IPS DF 4.7 (cell line): ENCODE data around the gene SLC22A25.
"Not testable (repeated sequence)": the region's sequence is repeated elsewhere in the genome, so short reads cannot be mapped to it uniquely, and the experiment has no call there.

Experiments used
- DNase-seq: peaks from one replicate; pipeline ENCODE4 v3.0.0-alpha.2; 2013; ENCODE audit warnings: low spot score; ENCODE audit errors: extremely low read depth

The SLC22A25 gene

DNA sequence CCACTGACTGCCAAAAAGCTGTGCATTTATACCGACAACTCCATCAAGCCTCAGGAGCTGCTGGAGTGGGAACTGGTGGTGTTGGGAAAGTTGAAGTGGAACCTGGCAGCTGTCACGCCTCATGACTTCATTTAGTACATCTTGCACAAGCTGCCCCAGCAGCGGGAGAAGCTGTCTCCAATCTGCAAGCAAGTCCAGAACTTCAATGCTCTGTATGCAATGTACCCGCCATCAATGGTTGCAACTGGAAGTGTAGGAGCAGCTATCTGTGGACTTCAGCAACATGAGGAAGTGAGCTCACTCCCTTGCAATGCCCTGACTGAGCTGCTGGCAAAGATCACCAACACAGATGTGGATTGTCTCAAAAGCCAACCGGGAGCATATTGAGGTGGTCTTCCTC lies at the start of gene SLC22A25:
Gene SLC22A25, minus strand, starts transcription at position 67 of the 400 bp plus-strand sequence. CDS start 13,947 bp downstream, outside the sequence.
- DNase-seq, result no peak

DNA sequence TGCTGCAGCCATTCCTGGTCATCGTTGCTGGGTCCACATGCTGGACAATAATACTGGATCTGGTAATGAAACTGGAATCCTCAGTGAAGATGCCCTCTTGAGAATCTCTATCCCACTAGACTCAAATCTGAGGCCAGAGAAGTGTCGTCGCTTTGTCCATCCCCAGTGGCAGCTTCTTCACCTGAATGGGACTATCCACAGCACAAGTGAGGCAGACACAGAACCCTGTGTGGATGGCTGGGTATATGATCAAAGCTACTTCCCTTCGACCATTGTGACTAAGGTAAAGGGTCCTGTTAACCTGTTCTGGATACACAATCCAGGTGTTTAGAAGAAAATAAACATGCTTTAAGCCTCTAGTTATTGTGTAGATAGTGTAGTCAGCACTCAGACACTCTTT lies 46.9 kb upstream of the SLC22A25 start:
- no peak for DNase-seq

DNA sequence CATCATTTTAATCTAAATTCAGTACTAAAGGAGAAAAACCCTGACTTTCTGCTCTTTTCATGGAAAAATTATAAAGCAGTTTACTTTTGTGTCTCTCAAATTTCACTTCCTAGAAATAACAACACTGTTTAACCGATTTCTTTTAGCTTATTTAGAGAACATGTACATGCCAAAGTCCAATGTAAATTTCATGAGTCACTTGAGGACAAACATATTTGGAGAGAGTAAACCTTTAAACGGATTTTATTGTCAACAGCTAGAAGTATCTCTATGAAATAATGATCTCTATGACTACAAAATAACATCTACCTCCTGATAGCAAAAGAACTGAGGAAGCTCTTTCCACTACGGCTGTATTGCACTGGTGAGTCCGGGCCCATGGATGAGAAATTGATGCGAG lies 46.3 kb upstream of the SLC22A25 start:
- no peak for DNase-seq

DNA sequence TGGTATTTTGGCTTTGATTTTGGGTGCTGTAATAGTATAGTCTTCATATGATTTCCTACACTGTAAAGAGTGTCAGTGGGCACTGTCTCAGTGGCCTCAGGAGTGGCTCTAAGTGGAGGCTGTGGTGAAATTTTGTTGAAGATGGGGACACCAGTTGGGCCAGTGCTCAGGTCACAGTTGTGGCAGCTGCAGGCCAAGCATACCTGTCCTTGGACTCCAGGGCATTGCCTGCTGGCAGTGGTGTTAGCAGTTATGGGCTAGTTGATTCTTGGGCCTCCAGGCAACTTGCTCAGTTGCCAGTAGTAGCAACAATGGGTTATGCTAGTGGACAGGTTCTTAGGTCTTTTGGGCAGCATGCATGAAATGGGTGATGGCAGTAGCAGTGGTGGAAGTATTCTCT lies 39.2 kb upstream of the SLC22A25 start:
- no peak for DNase-seq

DNA sequence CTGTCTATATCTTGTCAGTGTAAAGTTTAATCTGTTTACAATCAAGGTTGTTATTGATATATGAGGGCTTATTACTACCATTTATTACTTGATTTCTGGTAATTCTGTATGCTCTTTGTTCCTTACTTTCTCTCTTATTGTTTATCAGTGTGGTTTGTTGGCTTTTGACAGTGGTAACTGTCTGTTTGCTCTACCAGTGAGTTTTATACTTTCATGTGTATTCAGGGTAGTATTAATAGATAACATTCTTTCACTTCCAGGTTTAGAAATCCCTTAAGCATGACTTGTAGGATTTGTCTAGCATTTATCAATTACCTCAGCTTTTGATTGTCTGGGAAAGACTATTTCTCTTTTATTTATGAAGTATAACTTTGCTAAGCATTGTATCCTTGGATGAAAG lies 37.5 kb upstream of the SLC22A25 start:
- DNase-seq, result no peak

DNA sequence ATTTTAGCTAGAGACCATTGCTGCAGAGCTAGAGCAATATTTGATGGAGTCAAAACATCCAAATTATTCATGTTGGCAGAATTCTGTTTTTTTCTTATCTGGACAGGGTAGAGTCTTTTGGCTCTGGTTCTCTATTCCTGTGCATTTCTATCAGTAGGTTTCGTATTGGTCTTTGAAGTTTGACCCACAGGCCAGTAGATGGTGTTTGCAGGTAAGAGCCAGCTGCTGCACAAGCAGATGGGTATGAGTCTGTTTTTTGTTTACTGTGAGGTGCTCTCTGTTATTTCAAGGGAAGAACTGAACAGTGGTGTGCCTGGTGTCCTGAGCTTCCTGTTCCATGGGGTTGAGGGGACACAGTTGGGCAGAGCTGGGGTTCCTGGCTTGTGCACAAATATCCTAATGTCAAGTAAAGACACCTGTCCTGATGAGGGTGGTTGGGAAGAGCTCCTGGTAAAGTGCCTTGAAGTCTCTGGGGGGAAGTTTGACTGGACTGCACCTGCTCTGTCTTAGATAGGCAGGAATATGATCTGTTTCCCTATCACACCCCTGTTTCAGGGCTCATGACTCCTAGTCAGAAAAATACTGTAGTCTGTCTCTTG lies 34.0 kb upstream of the SLC22A25 start:
- DNase-seq, result peak; percentile 0

DNA sequence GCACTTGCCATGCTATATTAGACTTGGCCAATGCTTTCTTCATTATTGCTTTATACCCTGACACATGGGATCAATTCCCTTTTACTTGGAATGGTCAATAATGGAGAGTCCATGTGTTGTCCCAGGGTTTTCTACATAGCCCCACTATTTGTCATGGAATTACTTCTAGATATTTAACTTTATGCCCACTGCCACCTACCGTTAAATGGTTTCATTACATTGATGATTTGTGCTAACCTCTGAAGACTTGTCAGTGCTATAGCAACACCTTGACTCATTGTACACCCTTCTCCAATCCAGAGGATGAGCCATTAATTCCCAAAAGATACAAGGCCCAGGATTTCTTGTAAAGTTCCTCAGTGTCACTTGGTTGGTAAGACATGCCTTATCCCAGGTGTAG lies 31.4 kb upstream of the SLC22A25 start:
- no peak for DNase-seq

DNA sequence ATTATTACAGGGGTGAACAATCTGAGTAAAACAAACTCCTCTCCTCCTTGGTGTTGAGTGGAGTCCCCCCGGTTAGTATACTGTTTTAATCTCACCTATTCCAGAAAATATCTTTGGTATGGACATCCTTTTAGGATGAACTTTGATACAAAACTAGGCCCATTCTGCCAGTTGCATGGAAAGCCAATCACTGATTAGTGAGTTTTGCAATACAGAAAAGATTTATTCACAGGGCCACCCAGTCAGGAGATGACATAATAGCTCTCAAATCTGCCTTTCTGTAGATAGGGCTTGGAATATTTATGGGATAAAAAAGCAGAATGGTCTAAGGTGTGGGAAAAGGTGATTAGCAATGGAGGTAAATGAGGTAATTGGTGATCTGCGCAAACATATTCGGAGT lies 30.3 kb upstream of the SLC22A25 start:
- no peak for DNase-seq

DNA sequence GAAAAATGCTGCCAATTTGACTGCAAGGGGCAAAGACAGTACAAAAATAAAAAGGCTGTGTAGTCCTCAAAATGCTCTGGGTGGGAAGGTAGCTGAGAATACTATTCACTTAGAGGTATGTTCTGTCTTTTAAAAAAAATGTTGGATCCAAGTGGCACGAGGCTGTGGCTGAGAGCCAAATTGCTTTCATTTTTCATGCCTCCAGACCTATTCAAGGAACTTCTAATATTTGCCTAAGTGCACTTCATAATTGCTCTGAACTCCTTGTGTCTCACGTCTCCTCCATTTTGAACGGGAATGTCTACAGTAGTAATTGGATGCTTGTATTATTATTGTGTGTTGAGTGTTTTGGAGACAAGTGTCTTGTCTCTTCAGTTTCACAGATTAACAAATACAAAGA lies 19.1 kb upstream of the SLC22A25 start:
- no peak for DNase-seq

DNA sequence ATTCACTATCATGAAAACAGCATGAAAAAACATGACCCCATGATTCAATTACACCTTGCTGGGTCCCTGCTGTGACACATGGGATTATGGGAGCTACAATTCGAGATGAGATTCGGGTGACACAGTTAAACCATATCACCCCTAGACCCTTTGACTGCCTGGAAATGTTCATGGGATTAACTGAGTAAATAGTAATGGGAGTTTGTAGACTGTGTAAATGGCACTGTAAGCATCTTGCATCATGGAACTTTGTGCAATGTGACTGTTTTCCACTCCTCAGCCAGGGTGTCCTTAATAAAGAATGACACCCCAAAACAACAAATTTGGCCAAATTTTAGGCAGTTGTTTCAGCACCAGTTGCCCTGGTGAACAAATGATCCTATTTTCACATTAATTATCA lies 7.9 kb upstream of the SLC22A25 start:
- no peak for DNase-seq

DNA sequence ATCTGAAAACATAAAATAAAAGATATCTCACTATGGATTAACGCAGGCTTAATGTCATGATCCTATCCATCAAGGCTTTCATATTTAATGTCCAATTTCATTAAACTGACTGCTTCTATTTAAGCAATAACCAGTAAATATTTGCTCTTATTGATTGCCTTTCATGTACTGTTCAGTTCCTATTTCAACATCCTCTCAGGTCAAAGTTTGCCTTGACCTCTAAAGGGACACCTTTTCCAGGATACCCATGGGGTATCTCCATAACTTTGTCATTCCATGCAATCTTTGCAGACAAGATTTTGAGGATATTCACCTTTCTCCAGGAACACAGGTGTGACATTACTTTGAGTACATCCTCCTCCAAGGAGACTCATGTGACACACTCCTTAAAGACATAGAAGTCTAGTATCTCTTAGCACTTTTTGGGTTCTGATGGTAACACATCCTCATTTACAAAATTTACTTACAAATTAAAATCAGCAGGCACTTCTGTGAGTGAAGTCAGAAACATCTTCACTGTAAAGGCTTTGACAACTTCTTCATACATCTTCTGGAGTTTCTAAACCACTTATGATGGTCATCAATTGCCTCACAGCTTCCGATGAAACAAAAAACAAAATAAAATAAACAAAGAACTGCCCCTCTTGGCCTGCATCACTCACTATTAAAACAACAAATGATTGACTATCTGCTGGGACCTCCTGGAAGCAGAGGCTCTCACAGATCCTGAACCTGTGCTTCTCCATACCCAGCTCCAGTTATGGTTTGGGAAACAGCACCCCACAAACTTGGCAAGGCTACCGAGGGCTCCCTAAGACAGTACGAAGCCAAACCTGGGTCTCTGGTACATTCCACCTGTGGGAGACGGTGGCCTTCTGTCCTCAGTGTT lies 7.0 kb upstream of the SLC22A25 start:
- DNase-seq, result no peak

DNA sequence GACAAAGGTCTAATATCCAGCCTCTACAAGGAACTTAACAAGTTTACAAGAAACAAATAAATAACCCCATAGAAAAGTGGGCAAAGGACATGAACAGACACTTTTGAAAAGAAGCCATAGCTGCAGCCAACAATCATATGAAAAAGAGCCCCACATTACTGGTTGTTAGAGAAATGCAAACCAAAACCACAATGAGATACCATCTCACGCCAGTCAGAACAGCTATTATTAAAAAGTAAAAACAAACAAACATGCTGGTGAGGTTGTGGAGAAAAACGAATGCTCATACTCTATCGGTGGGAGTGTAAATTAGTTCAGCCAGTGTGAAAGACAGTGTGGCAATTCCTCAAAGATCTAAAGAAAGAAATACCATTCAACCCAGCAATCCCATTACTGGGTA lies 5.6 kb upstream of the SLC22A25 start:
- DNase-seq, result no peak

DNA sequence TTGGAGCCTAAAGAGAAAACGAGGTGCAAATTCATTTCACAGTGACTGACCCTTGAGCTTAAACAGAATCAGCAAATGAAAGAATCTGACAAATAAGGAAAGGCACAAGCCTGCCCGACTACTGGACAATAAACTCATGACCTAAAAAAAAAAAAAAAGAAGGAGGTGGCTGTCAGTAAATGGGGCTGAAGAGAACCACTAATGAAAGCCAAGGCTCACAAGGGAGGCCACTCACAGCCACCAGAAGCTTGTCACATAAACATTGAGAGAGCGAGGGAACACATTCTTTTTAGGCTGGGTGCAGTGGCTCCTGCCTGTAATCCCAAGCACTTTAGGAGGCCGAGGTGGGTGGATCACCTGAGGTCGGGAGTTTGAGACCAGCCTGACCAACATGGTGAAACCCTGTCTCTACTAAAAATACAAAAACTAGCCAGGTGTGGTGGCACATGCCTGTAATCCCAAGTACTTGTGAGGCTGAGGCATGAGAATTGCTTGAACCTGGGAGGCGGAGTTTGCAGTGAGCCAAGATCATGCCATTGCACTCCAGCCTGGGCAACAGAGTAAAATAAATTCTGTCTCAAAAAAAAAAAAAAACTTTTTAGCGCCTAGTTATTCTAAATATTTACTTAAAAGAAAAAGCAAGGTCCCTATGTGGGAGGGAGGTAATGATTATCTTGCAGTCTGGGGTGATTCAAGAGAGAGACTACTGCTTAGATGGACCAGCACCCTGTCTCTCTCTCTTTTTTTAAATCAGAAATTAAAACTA lies 4.0 kb upstream of the SLC22A25 start:
- not testable (repeated sequence) for DNase-seq

DNA sequence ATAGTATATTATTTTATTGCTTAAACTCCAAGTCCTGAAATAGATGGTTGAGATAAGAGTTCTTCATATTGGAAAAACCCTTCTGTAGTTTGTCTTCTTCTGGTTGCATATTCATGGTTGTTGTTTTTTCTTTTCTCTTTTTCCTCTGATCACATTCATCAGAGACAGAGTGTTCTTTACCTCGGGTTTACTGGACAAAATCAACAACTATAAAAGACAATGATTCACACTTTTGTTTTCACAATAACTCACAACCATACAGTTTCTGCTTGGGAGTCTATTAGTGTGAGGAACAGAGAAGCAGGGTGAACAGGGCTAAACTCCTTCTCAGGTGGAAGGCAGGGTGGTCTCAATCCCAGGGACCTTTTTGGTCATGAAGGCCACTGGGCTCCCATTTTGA lies 2.6 kb upstream of the SLC22A25 start:
- no peak for DNase-seq

DNA sequence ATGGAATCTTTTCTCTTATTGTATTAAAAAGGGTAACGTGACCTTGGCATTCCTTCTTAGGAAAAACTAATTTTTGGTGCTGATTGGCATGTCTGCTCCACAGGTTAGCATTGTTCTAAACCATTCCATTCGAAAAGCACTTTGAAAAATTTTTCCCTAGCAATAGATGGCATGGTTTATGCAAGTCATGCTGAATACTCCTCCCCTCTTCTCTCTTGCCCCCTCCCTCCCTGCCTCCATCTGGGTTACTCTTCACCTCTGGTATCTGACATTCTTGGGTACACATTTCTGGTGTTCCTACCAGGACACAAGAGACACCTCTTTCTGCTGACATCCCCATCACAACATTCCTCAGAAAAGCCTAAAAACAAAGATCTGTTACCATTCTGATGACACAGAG lies 1.5 kb upstream of the SLC22A25 start:
- no peak for DNase-seq

DNA sequence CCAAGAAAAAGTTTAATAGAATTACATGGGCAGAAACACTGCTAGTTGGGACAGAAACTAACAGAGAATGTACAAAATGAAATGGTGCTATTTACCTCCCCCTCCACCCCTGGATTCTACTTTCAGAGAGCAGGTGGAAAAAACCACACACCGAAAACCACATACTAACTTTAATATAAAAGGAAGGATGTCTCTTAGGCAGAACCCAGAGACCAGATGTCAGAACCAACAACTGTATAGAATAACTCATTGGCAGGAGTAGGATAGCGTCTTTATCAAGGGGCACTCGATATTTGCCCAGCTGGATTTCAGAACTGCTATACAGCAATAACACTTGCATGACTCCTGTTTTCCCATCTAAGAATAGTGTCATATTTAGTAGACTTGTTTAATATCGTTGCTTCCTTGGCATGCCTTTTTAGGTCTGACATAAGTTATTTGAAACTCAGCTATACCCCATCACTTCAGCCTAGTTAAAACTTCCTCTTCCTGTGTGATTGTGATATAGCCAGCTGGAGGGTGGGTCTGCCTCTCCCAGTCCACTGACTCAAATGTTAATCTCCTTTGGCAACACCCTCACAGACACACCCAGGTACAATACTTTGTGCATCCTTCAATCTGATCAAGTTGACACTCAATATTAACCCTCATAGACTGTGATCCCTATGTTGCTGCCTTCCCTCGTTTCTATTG lies 1.2 kb downstream of the SLC22A25 start:
- DNase-seq, result no peak

DNA sequence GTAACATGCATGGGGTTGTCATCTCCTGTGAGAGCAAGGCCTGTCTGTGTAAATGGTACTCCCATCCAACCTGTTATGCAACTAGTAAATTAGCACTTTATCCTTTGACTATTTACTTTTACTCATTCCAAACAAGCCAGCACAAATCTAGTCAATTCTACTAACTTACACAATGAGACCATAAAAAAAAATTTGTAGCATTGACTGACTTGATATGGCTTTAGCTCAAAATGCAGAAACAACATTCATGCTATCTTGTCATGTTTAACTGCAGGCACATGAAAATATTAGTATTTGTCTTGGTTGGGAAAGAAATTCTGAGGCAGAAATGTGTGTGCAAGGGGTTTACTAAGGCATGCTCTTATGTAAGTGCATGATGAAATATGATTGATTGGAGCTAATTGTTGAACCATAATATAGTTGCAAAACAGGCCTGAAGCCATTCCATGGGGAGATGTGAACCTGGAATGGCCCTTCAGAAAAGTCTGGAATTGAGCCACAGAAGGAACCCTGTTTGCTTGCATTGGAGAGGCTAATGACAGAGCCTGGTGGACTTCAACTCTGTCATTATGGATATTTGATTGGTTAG lies 2.5 kb downstream of the SLC22A25 start:
- DNase-seq, result no peak

DNA sequence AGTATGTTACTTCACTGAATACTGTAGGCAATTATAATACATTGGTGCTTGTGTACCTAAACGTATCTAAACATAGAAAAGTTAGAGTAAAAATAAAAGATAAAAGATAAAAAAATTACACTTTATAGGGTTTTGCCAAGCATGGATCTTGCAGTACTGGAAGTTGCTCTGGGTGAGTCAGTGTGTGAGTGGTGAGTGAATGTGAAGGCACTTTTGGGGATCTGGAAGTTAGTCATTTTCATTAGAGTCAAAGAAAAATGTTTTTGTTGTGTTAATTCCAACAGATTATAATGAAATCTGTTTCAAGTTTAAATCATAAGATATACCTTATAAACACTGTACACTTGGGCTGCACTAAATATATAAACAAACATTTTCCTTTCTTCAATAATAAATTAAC lies 3.3 kb downstream of the SLC22A25 start:
- no peak for DNase-seq

DNA sequence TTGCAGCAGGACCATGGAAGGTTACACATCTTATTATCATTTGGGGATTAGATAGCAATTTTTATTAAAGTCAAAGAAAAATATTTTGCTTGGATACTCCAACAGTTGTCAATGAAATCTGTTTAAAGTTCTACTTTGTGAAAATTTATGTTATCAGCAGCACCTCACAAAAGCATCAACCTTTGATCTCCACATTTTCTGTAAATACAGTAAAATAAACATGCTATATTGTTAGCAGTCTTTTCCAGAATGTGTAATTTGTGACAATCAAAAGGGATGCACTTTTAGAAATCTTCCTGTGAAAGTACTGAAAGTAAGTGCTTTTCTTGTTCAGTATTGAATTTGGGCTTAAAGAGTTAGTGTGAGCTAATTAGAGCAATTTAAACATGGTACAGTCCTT lies 4.1 kb downstream of the SLC22A25 start:
- DNase-seq, result no peak

DNA sequence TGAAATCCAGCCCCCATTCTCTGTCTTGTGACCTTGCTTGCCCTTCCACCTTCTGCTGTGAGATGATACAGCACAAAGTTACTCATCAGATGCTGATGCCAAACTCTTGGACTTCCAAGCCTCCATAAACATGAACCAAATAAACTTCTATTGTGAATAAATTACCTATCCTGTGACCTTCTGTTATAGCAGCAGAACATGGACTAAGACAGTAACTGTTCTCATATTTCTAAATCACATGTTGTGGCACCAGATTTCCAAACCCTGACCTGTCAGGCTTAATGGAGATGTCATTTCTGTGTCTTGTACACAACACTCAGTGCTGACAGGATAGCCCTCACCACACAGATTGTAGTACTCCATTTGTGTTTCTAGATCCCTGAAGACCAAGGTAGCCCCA lies 6.0 kb downstream of the SLC22A25 start:
- DNase-seq, result no peak
